Gastroesophageal sphincter (tissue), 4 donors: ENCODE results near the gene GADD45B. TPM values are rescaled to one million over a fixed set of nuclear protein-coding genes. Genes with fewer than 3 reads are reported as not detected.

Source experiments
- ATAC-seq: fragments of 150-250 bp; one replicate; pipeline ENCODE4 v1.9.1; 2016; ENCODE audit warnings: mild to moderate bottlenecking, moderate library complexity
- H3K27ac ChIP-seq, 4 donors: fragments of 200-600 bp; sonication (generic) in 3 of 4; 1 replicate in 3 of 4; 2 replicates in 1 of 4; pipeline ENCODE4 v1.5.1; 2016 to 2019
- H3K27me3 ChIP-seq: fragments of 200-600 bp; sonication (generic); one replicate; pipeline ENCODE4 v1.5.1; 2019
- H3K36me3 ChIP-seq, 2 donors: fragments of 200-600 bp; sonication (generic); one replicate each; pipeline ENCODE4 v1.5.1; 2019; ENCODE audit warnings: control low read depth in 1 of 2
- H3K4me1 ChIP-seq, 3 donors: fragments of 200-600 bp; sonication (generic); 1 replicate in 2 of 3; 2 replicates in 1 of 3; pipeline ENCODE4 v1.5.1; 2016 to 2019; ENCODE audit warnings: control low read depth in 2 of 3
- H3K4me3 ChIP-seq, 2 donors: fragments of 200-600 bp; sonication (generic); one replicate each; pipeline ENCODE4 v1.5.1; 2019; ENCODE audit warnings: mild to moderate bottlenecking in 1 of 2, moderate library complexity in 1 of 2
- H3K9me3 ChIP-seq, 3 donors: fragments of 200-600 bp; sonication (generic); one replicate each; pipeline ENCODE4 v1.5.1; 2017 to 2019; ENCODE audit warnings: control low read depth in 2 of 3
- EP300 ChIP-seq: sonication (generic); formaldehyde crosslinking; IDR thresholded peaks from one replicate; pipeline ENCODE4 v1.6.1; 2017; ENCODE audit warnings: antibody characterized with exemption, mild to moderate bottlenecking
- POLR2A ChIP-seq, 2 donors: fragments of 450-650 bp; IDR thresholded peaks; one replicate each; pipeline ENCODE4 v1.6.1; 2017; ENCODE audit warnings: antibody characterized with exemption in 2 of 2, mild to moderate bottlenecking in 2 of 2, moderate library complexity in 1 of 2
- POLR2AphosphoS5 ChIP-seq: sonication (generic); formaldehyde crosslinking; IDR thresholded peaks from one replicate; pipeline ENCODE4 v1.6.1; 2017; ENCODE audit warnings: antibody characterized with exemption
- WGBS, 2 donors: methylation state at CpG; one replicate each; pipeline ENCODE4 v1.1.5; 2018; ENCODE audit warnings: low coverage in 1 of 2; 5-methylcytosine and 5-hydroxymethylcytosine counted together
- total RNA-seq, 4 donors: library from RNA; depleted of rRNA; stranded (reverse); fragments of >200 nt; gene quantifications; one replicate each; pipeline ENCODE4 v1.1.0, GENCODE V29; 2016
- TF ChIP-seq, protein P1 (sequence below), 4 experiments: fragments of 200-600 bp in 2 of 4; fragments of 450-650 bp in 2 of 4; sonication (generic) in 1 of 4; IDR thresholded peaks; one replicate each; pipeline ENCODE4 v1.5.1; 2017 to 2019; ENCODE audit warnings: antibody characterized with exemption in 4 of 4, mild to moderate bottlenecking in 2 of 4, moderate library complexity in 2 of 4

GADD45B gene
- total RNA-seq, 4 donors from 2014 or later: 69.9 to 374 (median 88.7) TPM

DNA sequence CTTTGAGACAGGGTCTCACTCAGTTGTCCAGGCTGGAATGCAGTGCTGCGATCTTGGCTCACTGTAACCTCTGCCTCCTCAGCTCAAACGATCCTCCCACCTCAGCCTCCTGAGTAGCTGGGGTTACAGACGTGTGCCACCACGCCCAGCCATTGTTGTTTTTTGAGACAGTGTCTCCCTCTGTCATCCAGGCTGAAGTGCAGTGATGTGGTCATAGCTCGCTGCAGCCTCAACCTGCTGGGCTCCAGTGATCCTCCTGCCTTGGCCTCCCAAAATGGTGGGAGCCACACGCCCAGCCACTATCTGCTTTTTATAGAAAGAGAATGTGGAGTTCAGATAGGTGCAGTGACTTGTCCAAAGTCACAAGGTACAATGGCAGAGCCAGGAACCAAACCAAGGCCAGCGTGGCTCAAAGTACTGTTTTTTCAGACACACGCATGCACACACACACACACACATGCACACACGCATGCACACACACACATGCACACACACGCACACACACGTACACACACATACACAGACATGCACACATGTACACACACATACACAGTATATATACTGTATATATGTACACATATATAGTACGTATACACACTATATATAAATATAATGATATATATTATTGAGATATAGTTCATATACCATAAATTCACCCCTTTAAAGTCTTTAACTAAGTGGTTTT, 6.6 kb downstream of the GADD45B start:
- H3K4me1 ChIP-seq: peaks cover 0 to 22% (median 6%) of the 10 kb centered on the region in 3 donors
- H3K4me3 ChIP-seq: no peak overlapping the region
- 66 to 92% methylated on average over 2 to 11 of the region's 12 CpGs for WGBS, 2 donors
- ATAC-seq: no peak
- H3K27me3 ChIP-seq: no peaks in the 10 kb centered on the region
- TF ChIP-seq, protein P1, sequence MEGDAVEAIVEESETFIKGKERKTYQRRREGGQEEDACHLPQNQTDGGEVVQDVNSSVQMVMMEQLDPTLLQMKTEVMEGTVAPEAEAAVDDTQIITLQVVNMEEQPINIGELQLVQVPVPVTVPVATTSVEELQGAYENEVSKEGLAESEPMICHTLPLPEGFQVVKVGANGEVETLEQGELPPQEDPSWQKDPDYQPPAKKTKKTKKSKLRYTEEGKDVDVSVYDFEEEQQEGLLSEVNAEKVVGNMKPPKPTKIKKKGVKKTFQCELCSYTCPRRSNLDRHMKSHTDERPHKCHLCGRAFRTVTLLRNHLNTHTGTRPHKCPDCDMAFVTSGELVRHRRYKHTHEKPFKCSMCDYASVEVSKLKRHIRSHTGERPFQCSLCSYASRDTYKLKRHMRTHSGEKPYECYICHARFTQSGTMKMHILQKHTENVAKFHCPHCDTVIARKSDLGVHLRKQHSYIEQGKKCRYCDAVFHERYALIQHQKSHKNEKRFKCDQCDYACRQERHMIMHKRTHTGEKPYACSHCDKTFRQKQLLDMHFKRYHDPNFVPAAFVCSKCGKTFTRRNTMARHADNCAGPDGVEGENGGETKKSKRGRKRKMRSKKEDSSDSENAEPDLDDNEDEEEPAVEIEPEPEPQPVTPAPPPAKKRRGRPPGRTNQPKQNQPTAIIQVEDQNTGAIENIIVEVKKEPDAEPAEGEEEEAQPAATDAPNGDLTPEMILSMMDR (IDR thresholded peaks at IDR 0.05): no peak
- TF ChIP-seq POLR2AphosphoS5 (no peak), POLR2A (IDR thresholded peaks at IDR 0.05) (no peak), EP300 (no peak)
- peaks cover 0 to 12% (median 0%) of the 10 kb centered on the region in 3 donors for H3K9me3 ChIP-seq
- no peak overlapping the region for H3K27ac ChIP-seq
- H3K36me3 ChIP-seq: peaks cover 0 to 5% of the 10 kb centered on the region in 2 donors

DNA sequence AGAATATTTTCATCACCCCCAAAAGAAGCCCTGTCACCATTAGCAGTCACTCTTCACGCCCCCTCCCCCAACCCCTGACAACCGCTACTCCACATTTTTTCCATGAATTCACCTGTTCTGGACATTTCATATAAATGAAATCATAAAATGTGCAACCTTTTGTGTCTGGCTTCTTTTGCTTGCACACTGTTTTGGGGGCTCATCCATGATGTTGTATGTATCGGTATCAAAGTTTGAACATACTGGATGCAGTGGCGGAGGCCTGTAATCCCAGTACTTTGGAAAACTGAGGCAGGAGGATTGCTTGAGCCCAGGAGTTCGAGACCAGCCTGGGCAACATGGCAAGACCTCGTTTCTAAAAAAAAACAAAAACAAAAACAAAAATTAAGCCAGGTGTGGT, 7.2 kb downstream of the GADD45B start:
- Histone ChIP-seq H3K4me1 (peaks cover 0 to 21% (median 8%) of the 10 kb centered on the region in 3 donors), H3K4me3 (no peak overlapping the region), H3K36me3 (no peaks in the 10 kb centered on the region), H3K27ac (no peak overlapping the region), H3K9me3 (peaks cover 0 to 12% (median 0%) of the 10 kb centered on the region in 3 donors), H3K27me3 (no peaks in the 10 kb centered on the region)
- WGBS, 2 donors: 76 to 86% methylated on average over 4 to 6 of the region's 6 CpGs
- no peak for ATAC-seq
- no peak for TF ChIP-seq EP300
- no peak for TF ChIP-seq POLR2A (IDR thresholded peaks at IDR 0.05)
- TF ChIP-seq, protein P1 (IDR thresholded peaks at IDR 0.05): no peak
- no peak for TF ChIP-seq POLR2AphosphoS5

DNA sequence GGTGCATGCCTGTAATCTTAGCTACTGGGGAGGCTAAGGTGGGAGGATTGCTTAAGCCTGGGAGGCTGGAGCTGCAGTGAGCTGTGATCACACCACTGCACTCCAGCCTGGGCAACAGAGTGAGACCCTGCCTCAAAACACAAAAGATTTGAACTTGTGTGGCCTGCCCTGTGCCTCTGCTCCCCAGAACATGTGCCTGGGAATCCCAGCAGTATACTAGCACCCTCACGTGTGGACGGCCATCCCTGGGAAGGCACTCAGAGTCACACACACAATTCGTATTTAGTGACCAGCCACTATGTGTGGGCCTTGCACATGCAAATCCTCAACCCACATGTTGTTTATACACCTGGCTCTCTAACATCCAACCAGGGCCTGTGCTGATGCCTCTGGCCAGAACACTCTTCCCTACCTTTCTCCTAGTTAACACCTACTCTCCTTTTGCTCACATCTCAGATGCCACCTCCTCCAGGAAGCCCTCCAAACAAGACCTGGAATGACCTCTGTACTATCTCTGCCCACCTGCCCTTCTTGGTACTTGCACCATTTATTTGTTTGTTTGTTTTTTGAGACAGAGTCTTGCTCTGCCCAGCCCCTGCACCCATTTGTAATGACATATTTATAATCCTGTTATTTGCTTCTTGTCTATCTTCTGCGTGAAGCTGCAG, 7.7 kb downstream of the GADD45B start:
- H3K27me3 ChIP-seq: no peaks in the 10 kb centered on the region
- peaks cover 0 to 12% (median 0%) of the 10 kb centered on the region in 3 donors for H3K9me3 ChIP-seq
- no peak overlapping the region for H3K27ac ChIP-seq
- TF ChIP-seq POLR2A (IDR thresholded peaks at IDR 0.05) (no peak), EP300 (no peak), POLR2AphosphoS5 (no peak)
- TF ChIP-seq, protein P1 (IDR thresholded peaks at IDR 0.05): no peak
- H3K4me3 ChIP-seq: no peak overlapping the region
- ATAC-seq: no peak
- 81 to 86% methylated on average over 1 to 4 of the region's 4 CpGs for WGBS, 2 donors
- peaks cover 0 to 21% (median 13%) of the 10 kb centered on the region in 3 donors for H3K4me1 ChIP-seq
- no peaks in the 10 kb centered on the region for H3K36me3 ChIP-seq

DNA sequence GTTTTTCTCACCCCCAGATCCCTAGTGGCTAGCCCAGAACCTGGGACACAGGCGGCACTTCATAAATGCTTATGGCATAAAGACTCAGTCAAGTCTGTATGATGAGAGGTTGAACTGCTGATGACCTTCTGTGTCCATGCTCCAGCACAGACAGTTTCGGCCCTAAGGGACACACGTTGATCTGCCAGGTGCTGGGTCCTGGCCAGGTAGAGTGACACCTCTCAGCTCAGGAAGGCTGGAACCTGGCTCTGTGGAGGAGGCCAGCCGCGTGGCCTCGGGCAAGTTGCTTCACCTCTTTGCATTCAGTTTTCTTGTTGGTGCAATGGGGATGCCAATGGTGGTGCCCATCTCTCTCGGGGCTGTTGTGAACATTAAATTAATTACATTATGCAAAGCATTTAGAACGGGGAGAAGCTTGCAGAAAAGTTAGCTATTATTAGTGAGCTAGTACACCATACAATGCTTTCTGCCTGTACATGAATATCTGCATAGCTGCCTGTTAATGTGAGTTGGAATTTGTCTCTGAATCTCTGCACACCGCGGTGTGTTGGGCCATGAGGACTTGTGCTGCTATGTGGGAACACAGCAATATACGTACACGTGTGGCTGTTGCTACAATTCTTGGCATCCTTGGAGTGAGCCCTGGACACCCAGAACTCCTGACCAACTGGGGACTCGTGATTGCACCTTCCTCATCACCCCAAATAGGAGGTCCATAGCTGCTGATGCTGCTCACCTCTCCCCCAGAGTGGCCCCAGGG, 8.4 kb downstream of the GADD45B start:
- Histone ChIP-seq H3K36me3 (no peaks in the 10 kb centered on the region), H3K4me1 (peaks cover 0 to 21% (median 13%) of the 10 kb centered on the region in 3 donors), H3K4me3 (no peak overlapping the region), H3K27ac (no peak overlapping the region), H3K27me3 (no peaks in the 10 kb centered on the region), H3K9me3 (peaks cover 0 to 12% (median 0%) of the 10 kb centered on the region in 3 donors)
- no peak for ATAC-seq
- TF ChIP-seq POLR2A (IDR thresholded peaks at IDR 0.05): no peak
- TF ChIP-seq POLR2AphosphoS5: no peak
- TF ChIP-seq, protein P1 (IDR thresholded peaks at IDR 0.05): no peak
- no peak for TF ChIP-seq EP300
- 82 to 93% methylated on average over 3 to 5 of the region's 13 CpGs for WGBS, 2 donors
